ENCODE data around the gene RNF214.

The RNF214 gene

GRCh38 chr11:117199916-117200812 lies 32.3 kb upstream of the RNF214 start:
- Histone ChIP-seq H3K27ac (peak overlapping the region; percentile 88), H3K36me3 (replicated peaks) (peaks cover 45% of the 10 kb centered on the region), H3K4me3 (ENCODE audit: low read depth, low read length) (peak overlapping the region; percentile 69)

GRCh38 chr11:117200813-117201657 lies 31.4 kb upstream of the RNF214 start:
- peak overlapping the region; percentile 69 for H3K4me3 ChIP-seq (ENCODE audit: low read depth, low read length)
- peak; percentile 23 for TF ChIP-seq CTCF (IDR thresholded peaks at IDR 0.05; ENCODE audit: low read depth, low read length, missing control alignments)
- DNase-seq: no peak
- peak overlapping the region; percentile 26 for H3K27ac ChIP-seq
- in situ Hi-C loops (cut with HindIII; ENCODE audit: low pct_ligation_motif_present, low sequenced_read_pairs): no loop called here
- H3K36me3 ChIP-seq (replicated peaks): peaks cover 45% of the 10 kb centered on the region
- no peaks in the 10 kb centered on the region for H3K27me3 ChIP-seq (replicated peaks)

More at GRCh38 chr11:117199916-117200812, 32.3 kb upstream of the RNF214 start:
- no peak for TF ChIP-seq CTCF (IDR thresholded peaks at IDR 0.05; ENCODE audit: low read depth, low read length, missing control alignments)
- H3K27me3 ChIP-seq (replicated peaks): no peaks in the 10 kb centered on the region
- in situ Hi-C loops (cut with HindIII; ENCODE audit: low pct_ligation_motif_present, low sequenced_read_pairs): no loop called here
- DNase-seq: no peak

- no peak for TF ChIP-seq CTCF (IDR thresholded peaks at IDR 0.05; ENCODE audit: low read depth, low read length, missing control alignments)
- peak overlapping the region; percentile 26 for H3K27ac ChIP-seq
- in situ Hi-C loops (cut with HindIII; ENCODE audit: low pct_ligation_motif_present, low sequenced_read_pairs): no loop called here
- H3K4me3 ChIP-seq (ENCODE audit: low read depth, low read length): peak overlapping the region; percentile 69
- no peak for DNase-seq
- peaks cover 45% of the 10 kb centered on the region for H3K36me3 ChIP-seq (replicated peaks)
- no peaks in the 10 kb centered on the region for H3K27me3 ChIP-seq (replicated peaks)
Observed at GRCh38 chr11:117201658-117202305, 30.7 kb upstream of the RNF214 start.

- Histone ChIP-seq H3K27ac (no peak overlapping the region), H3K36me3 (replicated peaks) (peaks cover 45% of the 10 kb centered on the region), H3K27me3 (replicated peaks) (no peaks in the 10 kb centered on the region), H3K4me3 (ENCODE audit: low read depth, low read length) (peak overlapping the region; percentile 69)
- in situ Hi-C loops (cut with HindIII; ENCODE audit: low pct_ligation_motif_present, low sequenced_read_pairs): no loop called here
- TF ChIP-seq CTCF (IDR thresholded peaks at IDR 0.05; ENCODE audit: low read depth, low read length, missing control alignments): no peak
- no peak for DNase-seq
Observed at GRCh38 chr11:117202386-117203068, 29.9 kb upstream of the RNF214 start.

- no peak for TF ChIP-seq CTCF (IDR thresholded peaks at IDR 0.05; ENCODE audit: low read depth, low read length, missing control alignments)
- peaks cover 45% of the 10 kb centered on the region for H3K36me3 ChIP-seq (replicated peaks)
- no peak for DNase-seq
- no peak overlapping the region for H3K4me3 ChIP-seq (ENCODE audit: low read depth, low read length)
- in situ Hi-C loops (cut with HindIII; ENCODE audit: low pct_ligation_motif_present, low sequenced_read_pairs): no loop called here
- H3K27ac ChIP-seq: no peak overlapping the region
- H3K27me3 ChIP-seq (replicated peaks): no peaks in the 10 kb centered on the region
Observed at GRCh38 chr11:117203069-117203407, 29.4 kb upstream of the RNF214 start.

Measured in brain microvascular endothelial cell (primary cell).